Cardiac muscle cell (in vitro differentiated cells and primary cell): ENCODE measurements around the gene TIPARP. TPM values are rescaled to one million over a fixed set of nuclear protein-coding genes. Genes with fewer than 3 reads are reported as not detected.

Experiments used
- DNase-seq, 2 donors: peaks; one replicate each; pipeline versions ENCODE4 v3.0.0 to v3.0.0-alpha.2; 2010 to 2017; ENCODE audit warnings: low read depth in 1 of 2, low spot score in 1 of 2
- H3K27ac ChIP-seq: fragments of 200-600 bp; sonication (generic); 2 replicates; pipeline ENCODE4 v1.5.1; 2016
- H3K27me3 ChIP-seq: fragments of 200-600 bp; sonication (generic); 2 replicates; pipeline ENCODE4 v1.6.0; 2016; ENCODE audit warnings: control low read depth
- H3K36me3 ChIP-seq: fragments of 200-600 bp; sonication (generic); 2 replicates; pipeline ENCODE4 v1.5.1; 2016; ENCODE audit warnings: control low read depth
- H3K4me1 ChIP-seq: fragments of 200-600 bp; sonication (generic); 2 replicates; pipeline ENCODE4 v1.8.1; 2017; ENCODE audit warnings: low read depth, mild to moderate bottlenecking, mixed run types
- H3K4me3 ChIP-seq: fragments of 200-600 bp; sonication (generic); 2 replicates; pipeline ENCODE4 v1.5.1; 2016; ENCODE audit warnings: mild to moderate bottlenecking
- H3K9me3 ChIP-seq: fragments of 200-600 bp; sonication (generic); 2 replicates; pipeline ENCODE4 v1.5.1; 2017; ENCODE audit warnings: low read depth, mild to moderate bottlenecking, control low read depth
- polyA plus RNA-seq: library from polyadenylated mRNA; unstranded; fragments of >200 nt; fragmentation: Nextera tagmentation; extraction: Ambion mirVana; gene quantifications from 2 replicates; pipeline ENCODE4 v1.2.1, GENCODE V29; 2016
- total RNA-seq: library from RNA; depleted of rRNA; stranded (reverse); fragments of >200 nt; gene quantifications from 2 replicates; pipeline ENCODE4 v1.2.3, GENCODE V29; 2016
- TF ChIP-seq, protein P1 (sequence below): IDR thresholded peaks from 2 replicates; pipeline ENCODE4 v1.5.1; 2012; ENCODE audit warnings: low read depth, mild to moderate bottlenecking, low read length

Gene TIPARP
- total and polyA plus RNA-seq, 2 experiments from 2014 or later: 22.2 to 115 TPM

- peak in 1 of 2 donors; percentile 54 for DNase-seq
- Histone ChIP-seq H3K36me3 (peaks cover 50% of the 10 kb centered on the region), H3K27ac (no peak overlapping the region), H3K9me3 (no peaks in the 10 kb centered on the region), H3K4me1 (peaks cover 42% of the 10 kb centered on the region), H3K4me3 (no peak overlapping the region), H3K27me3 (no peaks in the 10 kb centered on the region)
- TF ChIP-seq, protein P1, sequence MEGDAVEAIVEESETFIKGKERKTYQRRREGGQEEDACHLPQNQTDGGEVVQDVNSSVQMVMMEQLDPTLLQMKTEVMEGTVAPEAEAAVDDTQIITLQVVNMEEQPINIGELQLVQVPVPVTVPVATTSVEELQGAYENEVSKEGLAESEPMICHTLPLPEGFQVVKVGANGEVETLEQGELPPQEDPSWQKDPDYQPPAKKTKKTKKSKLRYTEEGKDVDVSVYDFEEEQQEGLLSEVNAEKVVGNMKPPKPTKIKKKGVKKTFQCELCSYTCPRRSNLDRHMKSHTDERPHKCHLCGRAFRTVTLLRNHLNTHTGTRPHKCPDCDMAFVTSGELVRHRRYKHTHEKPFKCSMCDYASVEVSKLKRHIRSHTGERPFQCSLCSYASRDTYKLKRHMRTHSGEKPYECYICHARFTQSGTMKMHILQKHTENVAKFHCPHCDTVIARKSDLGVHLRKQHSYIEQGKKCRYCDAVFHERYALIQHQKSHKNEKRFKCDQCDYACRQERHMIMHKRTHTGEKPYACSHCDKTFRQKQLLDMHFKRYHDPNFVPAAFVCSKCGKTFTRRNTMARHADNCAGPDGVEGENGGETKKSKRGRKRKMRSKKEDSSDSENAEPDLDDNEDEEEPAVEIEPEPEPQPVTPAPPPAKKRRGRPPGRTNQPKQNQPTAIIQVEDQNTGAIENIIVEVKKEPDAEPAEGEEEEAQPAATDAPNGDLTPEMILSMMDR: no peak
Observed at GRCh38 chr3:156693166-156693565, 18.8 kb downstream of the TIPARP start.

GRCh38 chr3:156694536-156694935, 20.1 kb downstream of the TIPARP start:
- Histone ChIP-seq H3K27ac (no peak overlapping the region), H3K4me3 (no peak overlapping the region), H3K36me3 (peaks cover 60% of the 10 kb centered on the region), H3K27me3 (no peaks in the 10 kb centered on the region), H3K9me3 (no peaks in the 10 kb centered on the region), H3K4me1 (peaks cover 28% of the 10 kb centered on the region)
- TF ChIP-seq, protein P1: no peak
- DNase-seq: no peak

DNA sequence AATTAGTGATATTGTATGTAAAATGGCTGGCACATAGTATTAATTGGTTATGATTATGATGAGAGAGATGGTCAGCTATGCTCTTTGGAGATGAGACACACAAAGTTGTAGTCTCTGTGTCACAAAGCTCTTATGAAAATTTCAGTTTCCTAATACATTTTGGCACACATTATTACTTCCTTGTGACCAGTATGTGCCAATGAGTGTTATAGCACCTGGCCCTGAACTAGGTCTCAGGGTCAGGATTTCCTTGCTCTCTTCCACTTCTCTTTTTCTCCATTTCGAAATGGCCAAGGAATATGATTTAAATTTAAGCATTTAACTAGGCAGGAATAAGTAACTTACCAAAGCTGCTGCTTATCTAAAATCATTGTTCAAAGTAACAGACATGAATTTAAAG, 28.0 kb downstream of the TIPARP start:
- H3K4me1 ChIP-seq: no peaks in the 10 kb centered on the region
- H3K27ac ChIP-seq: no peak overlapping the region
- peaks cover 76% of the 10 kb centered on the region for H3K36me3 ChIP-seq
- H3K9me3 ChIP-seq: no peaks in the 10 kb centered on the region
- H3K27me3 ChIP-seq: no peaks in the 10 kb centered on the region
- no peak overlapping the region for H3K4me3 ChIP-seq
- DNase-seq: no peak
- TF ChIP-seq, protein P1: no peak

GRCh38 chr3:156704370-156705036, 30.1 kb downstream of the TIPARP start:
- Histone ChIP-seq H3K27ac (peak overlapping the region; percentile 32), H3K27me3 (no peaks in the 10 kb centered on the region), H3K4me3 (no peak overlapping the region), H3K36me3 (peaks cover 73% of the 10 kb centered on the region), H3K9me3 (no peaks in the 10 kb centered on the region), H3K4me1 (peaks cover 6% of the 10 kb centered on the region)
- no peak for DNase-seq
- TF ChIP-seq, protein P1: no peak

- H3K4me1 ChIP-seq: peaks cover 6% of the 10 kb centered on the region
- H3K36me3 ChIP-seq: peaks cover 76% of the 10 kb centered on the region
- TF ChIP-seq, protein P1: no peak
- H3K9me3 ChIP-seq: no peaks in the 10 kb centered on the region
- no peaks in the 10 kb centered on the region for H3K27me3 ChIP-seq
- no peak for DNase-seq
- H3K27ac ChIP-seq: peak overlapping the region; percentile 7
- no peak overlapping the region for H3K4me3 ChIP-seq
Observed at GRCh38 chr3:156705761-156706616, 31.6 kb downstream of the TIPARP start.
